ENCODE results near the gene LAMA3. TPM values are rescaled to one million over a fixed set of nuclear protein-coding genes. Genes with fewer than 3 reads are reported as not detected.

The LAMA3 gene
- polyA plus RNA-seq (2012; rRNA removed) = 3.5 and 3.8 TPM in 2 replicates
- 2.5 and 3.2 TPM in 2 replicates for polyA plus RNA-seq (2012; cell fraction: cytosol; rRNA removed)
- 6.1 and 7.6 TPM in 2 replicates for polyA plus RNA-seq (2012; cell fraction: nucleus; rRNA removed)

DNA sequence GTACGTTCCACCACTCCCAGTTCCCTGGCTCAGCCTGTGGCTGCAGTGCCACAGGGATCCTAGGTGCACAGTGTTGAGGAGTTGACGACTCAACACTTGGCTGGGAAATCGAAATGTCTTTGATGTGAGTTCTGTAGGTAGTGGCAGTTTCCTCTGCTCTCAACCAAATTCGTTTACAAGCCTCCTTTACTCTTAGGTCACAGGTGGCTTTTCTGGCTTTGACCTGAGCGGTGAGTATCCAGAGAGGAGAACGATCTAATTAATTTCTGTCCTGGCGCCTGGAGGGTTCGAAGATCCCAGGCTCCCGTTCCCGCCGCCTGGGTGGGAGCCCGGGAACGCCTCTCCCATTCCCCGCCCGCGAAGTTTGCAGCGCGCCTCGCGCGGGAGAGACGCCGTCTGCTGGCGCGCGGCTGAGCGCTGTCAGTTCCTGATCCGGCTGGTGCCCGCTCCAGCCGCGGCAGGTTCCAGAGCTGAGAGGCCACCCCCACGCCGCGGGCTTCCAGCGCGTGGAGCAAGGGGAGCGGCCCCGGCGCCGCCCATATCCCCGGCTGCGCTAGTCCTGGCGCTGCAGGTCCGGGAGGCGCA is at the start of gene LAMA3:
Gene LAMA3 (plus strand): TSS at position 423 of the 585 bp plus-strand sequence. CDS start 231 bp downstream, outside the sequence.
- H3K9ac ChIP-seq = peak within 1 kb of the TSS; percentile 32; the same call in 1 of the 2 replicates
- no peak within 1 kb of the TSS for H3K27ac ChIP-seq (ENCODE audit: low read depth in 2 of 2, low read length in 1 of 2)
- POLR2A ChIA-PET = no interaction called here
- CTCF ChIA-PET = interaction anchor here (0.6 to 2.2 kb wide), 2 partner anchors 14 to 563 kb away, joined by 4 to 12 read pairs; no protein-coding TSS in a partner anchor
- WGBS (ENCODE audit: low lambda C conversion rate) = under 1% methylated on average over 24 of the region's 45 CpGs
- H3K4me3 ChIP-seq (ENCODE audit: low read depth in 2 of 2, low read length in 1 of 2) = peak within 1 kb of the TSS; percentile 60 to 64
- H3F3A ChIP-seq (replicated peaks; ENCODE audit: insufficient read depth) = no peaks in the 10 kb centered on the region
- no peaks in the 10 kb centered on the region for H4K20me1 ChIP-seq (ENCODE audit: insufficient read depth)
- peak within 1 kb of the TSS; percentile 89 for H3K4me2 ChIP-seq
- peak; percentile 81 for DNase-seq
- no peaks in the 10 kb centered on the region for H3K9me3 ChIP-seq
- H3K27me3 ChIP-seq (ENCODE audit: insufficient read depth) = no peaks in the 10 kb centered on the region
- no peaks in the 10 kb centered on the region for H3K36me3 ChIP-seq (replicated peaks in 1 of 2; ENCODE audit: control insufficient read depth in 1 of 2, insufficient read depth in 2 of 2, low read length in 1 of 2)
- H3K79me2 ChIP-seq (ENCODE audit: insufficient read depth) = no peaks in the 10 kb centered on the region
- peaks cover 3 to 13% of the 10 kb centered on the region in 2 experiments; a peak in 2 of 4 replicates for H3K4me1 ChIP-seq (ENCODE audit: control insufficient read depth in 1 of 2, insufficient read depth in 2 of 2, low read depth in 1 of 2, low read length in 1 of 2)
- no peaks in the 10 kb centered on the region for H3K9me2 ChIP-seq
- H2AFZ ChIP-seq (ENCODE audit: low read depth) = peak within 1 kb of the TSS; percentile 47
- TF ChIP-seq FOXM1 (IDR thresholded peaks at IDR 0.05; ENCODE audit: low read depth) (no peak), RAD21 (IDR thresholded peaks at IDR 0.05; ENCODE audit: low read length) (peak; percentile 37), YY1 (IDR thresholded peaks at IDR 0.05; ENCODE audit: low read depth) (no peak), JUND (IDR thresholded peaks at IDR 0.05) (no peak), RXRA (IDR thresholded peaks at IDR 0.05; ENCODE audit: borderline replicate concordance, low read depth) (no peak), NFIC (IDR thresholded peaks at IDR 0.05; ENCODE audit: borderline replicate concordance) (no peak), CTCF (IDR thresholded peaks at IDR 0.05) (peak; percentile 27; the same call in 1 of the 2 replicates), ELF1 (IDR thresholded peaks at IDR 0.05) (no peak), TCF12 (IDR thresholded peaks at IDR 0.05) (no peak), TAF1 (IDR thresholded peaks at IDR 0.05; ENCODE audit: borderline replicate concordance, low read depth, low read length) (no peak; the same call in 1 of the 2 replicates), MXI1 (IDR thresholded peaks at IDR 0.05; ENCODE audit: low read depth, low read length) (peak; percentile 34; the same call in 1 of the 2 replicates), EZH2phosphoT487 (IDR thresholded peaks at IDR 0.05; ENCODE audit: borderline replicate concordance, low read depth) (no peak), USF2 (IDR thresholded peaks at IDR 0.05; ENCODE audit: borderline replicate concordance, low read depth, low read length) (no peak), ZBTB33 (IDR thresholded peaks at IDR 0.05; ENCODE audit: borderline replicate concordance, low read depth) (no peak), POLR2AphosphoS5 (IDR thresholded peaks at IDR 0.05; ENCODE audit: low read depth, low read length) (no peak), SMC3 (IDR thresholded peaks at IDR 0.05; ENCODE audit: low read depth, low read length) (peak; percentile 29; the same call in 1 of the 2 replicates), RFX5 (IDR thresholded peaks at IDR 0.05; ENCODE audit: low read length) (no peak), USF1 (IDR thresholded peaks at IDR 0.05; ENCODE audit: borderline replicate concordance, low read depth) (no peak), SIN3A (IDR thresholded peaks at IDR 0.05; ENCODE audit: borderline replicate concordance, low read depth, low read length) (0 out of 2 replicates have a peak, but pooled peaks have one; percentile 70), GABPA (IDR thresholded peaks at IDR 0.05; ENCODE audit: low read depth) (no peak), NRF1 (IDR thresholded peaks at IDR 0.05; ENCODE audit: low read depth, low read length) (no peak), TEAD4 (IDR thresholded peaks at IDR 0.05; ENCODE audit: borderline replicate concordance, insufficient read depth) (no peak)
- TF ChIP-seq, protein P1, sequence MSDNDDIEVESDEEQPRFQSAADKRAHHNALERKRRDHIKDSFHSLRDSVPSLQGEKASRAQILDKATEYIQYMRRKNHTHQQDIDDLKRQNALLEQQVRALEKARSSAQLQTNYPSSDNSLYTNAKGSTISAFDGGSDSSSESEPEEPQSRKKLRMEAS (IDR thresholded peaks at IDR 0.05; ENCODE audit: low read depth) = peak; percentile 55; the same call in 1 of the 2 replicates
- TF ChIP-seq, protein P2, sequence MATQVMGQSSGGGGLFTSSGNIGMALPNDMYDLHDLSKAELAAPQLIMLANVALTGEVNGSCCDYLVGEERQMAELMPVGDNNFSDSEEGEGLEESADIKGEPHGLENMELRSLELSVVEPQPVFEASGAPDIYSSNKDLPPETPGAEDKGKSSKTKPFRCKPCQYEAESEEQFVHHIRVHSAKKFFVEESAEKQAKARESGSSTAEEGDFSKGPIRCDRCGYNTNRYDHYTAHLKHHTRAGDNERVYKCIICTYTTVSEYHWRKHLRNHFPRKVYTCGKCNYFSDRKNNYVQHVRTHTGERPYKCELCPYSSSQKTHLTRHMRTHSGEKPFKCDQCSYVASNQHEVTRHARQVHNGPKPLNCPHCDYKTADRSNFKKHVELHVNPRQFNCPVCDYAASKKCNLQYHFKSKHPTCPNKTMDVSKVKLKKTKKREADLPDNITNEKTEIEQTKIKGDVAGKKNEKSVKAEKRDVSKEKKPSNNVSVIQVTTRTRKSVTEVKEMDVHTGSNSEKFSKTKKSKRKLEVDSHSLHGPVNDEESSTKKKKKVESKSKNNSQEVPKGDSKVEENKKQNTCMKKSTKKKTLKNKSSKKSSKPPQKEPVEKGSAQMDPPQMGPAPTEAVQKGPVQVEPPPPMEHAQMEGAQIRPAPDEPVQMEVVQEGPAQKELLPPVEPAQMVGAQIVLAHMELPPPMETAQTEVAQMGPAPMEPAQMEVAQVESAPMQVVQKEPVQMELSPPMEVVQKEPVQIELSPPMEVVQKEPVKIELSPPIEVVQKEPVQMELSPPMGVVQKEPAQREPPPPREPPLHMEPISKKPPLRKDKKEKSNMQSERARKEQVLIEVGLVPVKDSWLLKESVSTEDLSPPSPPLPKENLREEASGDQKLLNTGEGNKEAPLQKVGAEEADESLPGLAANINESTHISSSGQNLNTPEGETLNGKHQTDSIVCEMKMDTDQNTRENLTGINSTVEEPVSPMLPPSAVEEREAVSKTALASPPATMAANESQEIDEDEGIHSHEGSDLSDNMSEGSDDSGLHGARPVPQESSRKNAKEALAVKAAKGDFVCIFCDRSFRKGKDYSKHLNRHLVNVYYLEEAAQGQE (IDR thresholded peaks at IDR 0.05; ENCODE audit: low read depth, low read length) = 0 out of 2 replicates have a peak, but pooled peaks have one; percentile 11

Data from SK-N-SH (cell line).